ENCODE results near the gene LBP. TPM values are rescaled to one million over a fixed set of nuclear protein-coding genes. Genes with fewer than 3 reads are reported as not detected.

LBP gene
- total and polyA plus RNA-seq, 2 of the 13 experiments (the other 11 are each of a cell fraction or from before 2014, with no cell fraction given): 0.07 to 0.20 TPM

DNA sequence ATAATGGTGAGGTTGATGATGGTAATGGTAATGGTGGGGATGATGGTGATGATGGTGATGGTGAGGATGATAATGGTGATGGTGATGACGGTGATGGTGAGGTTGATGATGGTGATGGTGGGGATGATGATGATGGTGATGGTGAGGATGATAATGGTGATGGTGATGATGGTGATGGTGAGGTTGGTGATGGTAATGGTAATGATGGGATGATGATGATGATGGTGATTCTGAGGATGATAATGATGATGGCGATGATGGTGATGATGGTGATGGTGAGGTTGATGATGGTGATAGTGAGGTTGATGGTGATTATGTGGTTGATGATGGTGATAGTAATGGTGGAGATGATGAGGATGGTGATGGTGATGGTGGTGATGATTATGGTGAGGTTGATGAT, 32.6 kb upstream of the LBP start (continued):
- TF ChIP-seq ZHX2 (IDR thresholded peaks at IDR 0.05; ENCODE audit: low read depth) (no peak), ZHX2 (CRISPR knock-in tag; IDR thresholded peaks at IDR 0.05; ENCODE audit: borderline replicate concordance) (no peak), ZNF605 (CRISPR knock-in tag; IDR thresholded peaks at IDR 0.05) (no peak), KMT2A (CRISPR knock-in tag; IDR thresholded peaks at IDR 0.05) (no peak), BRD4 (CRISPR knock-in tag; IDR thresholded peaks at IDR 0.05) (no peak), ZNF776 (CRISPR knock-in tag; IDR thresholded peaks at IDR 0.05) (no peak), CREB1 (IDR thresholded peaks at IDR 0.05) (peak; percentile 96), CREB1 (CRISPR knock-in tag; IDR thresholded peaks at IDR 0.05) (no peak), NONO (IDR thresholded peaks at IDR 0.05) (peak; percentile 18; the same call in 1 of the 2 replicates), NONO (CRISPR knock-in tag; conservative IDR thresholded peaks at IDR 0.05) (no peak), THAP7 (CRISPR knock-in tag; IDR thresholded peaks at IDR 0.05) (no peak)
